AML-193 (cell line): ENCODE data around the gene DIP2B.
"Not testable (repeated sequence)": the region's sequence is repeated elsewhere in the genome, so short reads cannot be mapped to it uniquely, and the experiment has no call there.

Experiments
- DNase-seq, 2 experiments: peaks; one replicate each; lab custom pipeline; 2025; lab: John Stamatoyannopoulos, UW

The DIP2B gene

GRCh38 chr12:50504798-50505674 lies at the start of gene DIP2B:
TSS of gene DIP2B (plus strand) at chr12:50504985. CDS start at chr12:50505141, 156 bp downstream.
- DNase-seq = peak; percentile 82 to 84

- DNase-seq = no peak
Measured at GRCh38 chr12:50458606-50459005, 46.2 kb upstream of the DIP2B start.

GRCh38 chr12:50467439-50467838 lies 37.3 kb upstream of the DIP2B start:
- no peak for DNase-seq

GRCh38 chr12:50477241-50477832 lies 27.4 kb upstream of the DIP2B start:
- no peak for DNase-seq

- DNase-seq = no peak
Measured at GRCh38 chr12:50482571-50482970, 22.2 kb upstream of the DIP2B start.

- no peak for DNase-seq
Measured at GRCh38 chr12:50483488-50483887, 21.3 kb upstream of the DIP2B start.

- DNase-seq = no peak
Measured at GRCh38 chr12:50488801-50489200, 16.0 kb upstream of the DIP2B start.

GRCh38 chr12:50498119-50498518 lies 6.7 kb upstream of the DIP2B start:
- DNase-seq = not testable (repeated sequence)

GRCh38 chr12:50505675-50506530 lies 1.1 kb downstream of the DIP2B start:
- DNase-seq = peak; percentile 31 to 61

- no peak for DNase-seq
Measured at GRCh38 chr12:50506753-50507473, 2.1 kb downstream of the DIP2B start.

GRCh38 chr12:50507474-50507838 lies 2.7 kb downstream of the DIP2B start:
- DNase-seq = no peak

- DNase-seq = no peak
Measured at GRCh38 chr12:50507930-50508329, 3.1 kb downstream of the DIP2B start.

GRCh38 chr12:50508414-50508813 lies 3.6 kb downstream of the DIP2B start:
- no peak for DNase-seq

- DNase-seq = peak; percentile 18 to 34
Measured at GRCh38 chr12:50508970-50509663, 4.3 kb downstream of the DIP2B start.

- DNase-seq = no peak
Measured at GRCh38 chr12:50514526-50515276, 9.9 kb downstream of the DIP2B start.

- peak; percentile 17 to 23 for DNase-seq
Measured at GRCh38 chr12:50515587-50515986, 10.8 kb downstream of the DIP2B start.

- DNase-seq = peak; percentile 93 to 96
Measured at GRCh38 chr12:50517421-50518048, 12.8 kb downstream of the DIP2B start.

- DNase-seq = no peak
Measured at GRCh38 chr12:50518090-50518489, 13.3 kb downstream of the DIP2B start.

- DNase-seq = no peak
Measured at GRCh38 chr12:50519353-50519752, 14.6 kb downstream of the DIP2B start.
